Measurements from ENCODE around the gene MOCS2. TPM values are rescaled to one million over a fixed set of nuclear protein-coding genes. Genes with fewer than 3 reads are reported as not detected.

Gene MOCS2
- total RNA-seq, 1 experiment from 2014 or later, result 74.0 TPM

DNA sequence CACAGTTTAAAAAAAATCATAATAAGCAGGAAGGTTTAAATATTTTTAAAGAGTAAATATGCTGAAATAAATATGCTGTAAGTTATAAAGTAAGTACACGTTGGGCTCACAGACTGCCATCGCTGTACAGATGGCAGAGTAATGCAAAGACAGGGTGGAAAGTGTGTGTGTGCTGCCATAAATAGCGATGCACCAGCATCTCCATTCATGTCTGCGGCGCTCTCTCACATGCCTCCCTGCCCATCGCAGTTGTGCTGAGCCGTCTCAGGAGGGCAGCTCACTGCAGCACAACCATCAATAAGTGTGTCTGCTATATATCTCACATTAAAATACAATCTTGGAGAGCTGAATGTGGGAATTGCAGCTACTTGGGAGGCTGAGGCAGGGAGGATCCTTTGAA, 14.3 kb downstream of the MOCS2 start:
- no peak for DNase-seq (ENCODE audit: low read depth)

DNA sequence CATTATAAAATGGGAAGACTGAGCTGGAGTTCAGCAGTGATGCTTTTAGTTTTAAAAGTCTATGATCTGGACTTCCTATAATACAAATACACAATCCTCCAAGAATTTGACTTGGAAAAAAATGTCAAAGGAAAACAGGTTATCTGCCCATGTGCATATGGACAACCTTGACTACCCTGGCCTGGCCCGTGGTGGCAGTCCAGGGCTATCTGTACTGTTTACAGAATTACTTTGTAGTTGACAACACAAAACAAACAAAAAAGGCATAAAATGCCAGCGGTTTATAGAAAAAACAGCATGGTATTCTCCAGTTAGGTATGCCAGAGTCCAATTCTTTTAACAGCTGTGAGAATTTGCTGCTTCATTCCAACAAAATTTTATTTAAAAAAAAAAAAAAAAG, 17.3 kb downstream of the MOCS2 start:
- no peak for DNase-seq (ENCODE audit: low read depth)

DNA sequence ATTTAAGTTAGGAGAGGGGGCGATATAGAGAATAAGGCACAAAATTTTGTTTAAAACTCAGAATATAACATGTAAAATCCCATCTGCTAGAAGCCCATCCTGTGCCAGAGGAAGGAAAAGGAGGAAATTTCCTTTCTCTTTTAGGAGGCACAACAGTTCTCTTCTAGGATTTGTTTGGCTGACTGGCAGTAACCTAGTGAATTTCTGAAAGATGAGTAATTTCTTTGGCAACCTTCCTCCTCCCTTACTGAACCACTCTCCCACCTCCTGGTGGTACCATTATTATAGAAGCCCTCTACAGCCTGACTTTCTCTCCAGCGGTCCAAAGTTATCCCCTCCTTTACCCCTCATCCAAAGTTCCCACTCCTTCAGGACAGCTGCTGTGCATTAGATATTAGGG, 18.3 kb downstream of the MOCS2 start:
- peak; percentile 76 for DNase-seq (ENCODE audit: low read depth)

DNA sequence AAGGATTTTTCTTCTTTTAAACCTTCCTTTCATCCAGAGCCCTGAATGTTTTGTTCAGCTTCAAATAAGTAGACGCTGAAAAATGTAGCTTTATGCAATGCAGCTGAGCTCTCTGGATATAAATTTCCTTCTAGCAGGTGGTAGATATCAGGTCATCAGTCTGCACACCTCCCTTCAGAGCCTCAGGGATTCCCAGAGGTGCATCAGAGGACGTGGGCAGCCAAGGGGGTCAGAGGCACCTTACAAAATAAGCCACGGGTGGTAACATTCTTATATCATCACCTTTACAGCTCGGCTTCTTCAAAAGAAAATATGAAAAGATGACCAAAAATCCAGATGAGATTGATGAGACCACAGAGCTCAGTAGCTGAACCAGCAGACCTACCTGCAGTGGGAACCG, 19.3 kb downstream of the MOCS2 start:
- DNase-seq (ENCODE audit: low read depth), result no peak

DNA sequence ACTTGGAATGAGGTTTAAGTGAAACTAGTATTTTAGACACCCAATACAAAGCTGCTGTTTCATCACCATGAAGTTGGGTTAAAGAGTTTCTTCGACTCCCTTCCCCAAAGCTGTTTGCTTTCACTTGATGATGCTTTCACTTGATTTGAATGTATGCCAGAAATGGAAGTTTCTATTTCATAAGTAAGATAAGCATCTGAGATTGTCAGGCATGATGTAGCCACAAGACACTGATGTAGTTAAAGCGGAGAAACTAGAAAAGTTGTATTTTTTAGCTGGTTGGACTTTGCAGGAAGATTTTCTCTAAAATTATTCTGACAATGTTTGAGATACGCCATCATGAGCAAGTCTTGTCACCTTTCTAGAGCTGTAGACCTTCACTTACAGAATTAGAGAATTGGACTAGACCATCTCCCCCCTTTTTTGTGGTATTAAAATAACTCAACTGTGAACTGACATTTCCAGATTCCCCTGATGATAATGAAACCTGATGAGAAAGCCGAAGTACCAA, 20.0 kb downstream of the MOCS2 start:
- peak; percentile 71 for DNase-seq (ENCODE audit: low read depth)

DNA sequence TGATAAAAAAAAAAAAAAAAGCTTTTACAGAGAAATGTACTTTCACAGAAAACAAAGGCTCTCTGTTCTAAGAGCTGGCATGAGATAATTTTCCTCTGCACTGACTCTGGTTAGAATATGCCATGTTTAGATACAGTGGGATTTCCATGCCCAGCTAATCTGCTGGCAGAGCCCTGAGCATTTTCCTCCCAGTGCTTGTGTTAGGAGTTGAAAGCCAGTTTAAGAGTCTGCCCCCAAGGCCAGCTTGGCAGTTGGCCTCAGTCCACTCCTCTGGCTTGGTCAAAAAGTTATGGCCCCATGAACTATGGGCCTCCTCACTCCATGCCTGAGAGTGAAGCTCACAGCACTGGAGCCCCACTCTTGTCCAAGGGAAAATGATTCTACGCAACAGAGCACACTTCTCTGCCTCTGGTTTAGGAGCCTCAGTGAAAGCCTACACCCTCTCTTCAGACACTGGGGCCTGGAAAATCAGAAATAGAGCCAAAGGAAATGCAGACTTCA, 21.9 kb downstream of the MOCS2 start:
- peak; percentile 58 for DNase-seq (ENCODE audit: low read depth)

DNA sequence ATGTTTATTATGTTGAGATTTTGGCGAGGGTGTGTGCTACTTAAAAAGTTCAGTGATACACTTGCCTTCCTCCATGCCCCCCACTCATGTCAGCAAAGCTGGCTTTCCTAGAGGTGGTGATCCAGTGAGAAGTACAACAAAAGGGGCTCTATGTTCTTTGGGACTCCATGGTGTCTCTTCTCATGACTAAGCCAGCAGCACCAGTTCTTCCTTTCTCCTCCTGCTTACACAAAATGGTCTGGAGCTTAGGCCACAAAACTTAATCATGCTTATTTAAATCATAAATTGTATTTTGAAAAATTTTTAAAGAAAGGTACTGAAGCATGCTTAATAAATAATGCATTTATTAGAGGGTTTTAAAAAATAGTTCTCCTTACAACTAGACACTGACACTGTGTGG, 22.4 kb downstream of the MOCS2 start:
- no peak for DNase-seq (ENCODE audit: low read depth)

DNA sequence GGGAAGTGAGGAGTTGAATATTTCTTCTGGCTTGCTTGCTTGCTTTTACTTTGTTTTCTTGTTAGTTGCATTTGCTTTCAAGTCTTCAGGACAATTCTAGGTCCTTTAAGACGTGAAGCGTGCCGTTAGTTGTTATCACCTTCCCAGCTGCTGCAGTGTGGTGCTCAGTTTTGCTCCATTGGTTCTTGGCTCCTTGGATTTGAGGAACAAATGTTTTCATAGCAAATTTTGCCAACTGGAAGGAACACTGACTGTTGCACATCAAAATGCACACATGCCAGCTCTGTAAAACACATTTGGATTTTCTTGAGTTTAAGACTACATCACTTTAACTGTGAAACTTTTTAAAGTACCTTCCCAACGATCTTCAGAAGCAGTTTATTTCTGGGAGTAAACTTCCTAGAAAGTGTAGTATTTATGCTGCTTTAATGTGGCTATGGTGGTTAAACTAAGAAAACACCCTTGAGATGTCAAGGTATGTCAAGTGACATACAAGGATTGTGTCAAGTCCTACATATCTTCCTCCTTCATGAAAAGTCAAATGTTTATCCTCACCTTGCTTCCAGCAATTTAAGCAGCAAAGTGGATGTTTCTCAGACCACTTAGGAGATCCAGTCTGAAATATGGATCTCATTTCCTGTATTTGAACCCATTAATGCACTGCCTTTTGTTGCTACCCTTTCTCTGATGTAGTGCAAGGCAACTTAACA, 24.9 kb downstream of the MOCS2 start:
- DNase-seq (ENCODE audit: low read depth), result no peak

DNA sequence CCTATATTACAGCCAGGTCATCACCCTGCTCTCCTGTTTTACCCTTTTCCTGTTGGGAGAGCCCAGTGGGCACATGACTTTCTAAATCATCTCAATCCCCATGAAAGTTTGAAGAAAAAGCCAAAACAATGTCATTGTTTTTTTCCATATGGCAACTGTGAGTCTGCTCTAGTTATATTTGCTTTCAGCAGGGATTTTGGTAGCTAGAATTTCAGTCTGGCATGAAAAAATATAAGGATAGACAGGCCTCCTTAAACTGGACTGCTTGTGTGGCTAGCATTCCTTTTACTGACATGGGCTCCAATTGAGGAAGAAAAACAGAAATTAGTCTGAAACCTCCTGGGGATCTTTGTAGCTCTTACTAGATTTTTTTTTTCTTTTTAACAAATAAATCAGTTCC, 25.6 kb downstream of the MOCS2 start:
- no peak for DNase-seq (ENCODE audit: low read depth)

DNA sequence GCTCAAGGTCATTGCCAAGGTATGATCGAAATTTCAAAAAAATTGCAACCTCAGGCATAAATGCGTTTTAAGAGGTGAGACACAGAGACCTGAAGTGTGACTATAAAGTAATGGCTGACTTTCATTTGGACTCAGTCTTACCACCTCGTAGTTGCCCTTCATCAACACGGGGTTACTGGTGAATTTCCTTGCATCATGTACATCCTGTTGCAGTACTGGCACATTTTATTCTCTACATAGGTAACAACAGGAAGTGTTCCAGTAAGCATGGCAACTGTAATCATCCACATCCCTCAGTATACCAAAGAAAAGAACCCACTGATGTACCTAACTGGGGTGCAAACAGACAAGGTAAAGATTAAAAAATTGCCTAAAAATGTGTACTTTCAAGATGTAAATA, 29.3 kb downstream of the MOCS2 start:
- no peak for DNase-seq (ENCODE audit: low read depth)

DNA sequence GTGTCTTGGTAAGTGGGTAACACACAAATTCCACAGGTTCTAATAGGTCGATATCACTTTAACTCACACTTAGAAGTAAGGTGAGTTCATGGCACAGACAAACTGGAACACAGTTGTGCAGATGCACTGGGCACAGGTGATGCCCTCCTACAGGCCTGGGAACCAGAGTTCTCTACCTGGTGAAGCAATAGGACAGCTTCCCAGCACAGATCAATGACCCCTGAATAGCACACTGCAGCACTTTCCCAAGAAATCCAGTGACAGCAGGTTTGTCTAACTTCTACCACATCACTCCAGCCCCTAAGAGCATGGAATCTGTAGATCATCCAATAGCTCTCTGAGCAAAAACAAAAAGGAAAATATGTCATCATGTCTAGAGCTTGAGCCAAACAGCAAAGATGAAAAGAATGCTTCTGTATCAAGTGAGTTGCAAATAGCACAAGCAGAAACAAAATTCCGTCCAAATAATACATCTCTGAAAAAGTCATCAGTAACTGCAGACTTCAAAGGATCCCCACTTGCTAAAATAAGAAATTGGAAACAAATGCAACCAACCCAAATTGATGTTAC, 33.5 kb downstream of the MOCS2 start:
- DNase-seq (ENCODE audit: low read depth), result no peak

DNA sequence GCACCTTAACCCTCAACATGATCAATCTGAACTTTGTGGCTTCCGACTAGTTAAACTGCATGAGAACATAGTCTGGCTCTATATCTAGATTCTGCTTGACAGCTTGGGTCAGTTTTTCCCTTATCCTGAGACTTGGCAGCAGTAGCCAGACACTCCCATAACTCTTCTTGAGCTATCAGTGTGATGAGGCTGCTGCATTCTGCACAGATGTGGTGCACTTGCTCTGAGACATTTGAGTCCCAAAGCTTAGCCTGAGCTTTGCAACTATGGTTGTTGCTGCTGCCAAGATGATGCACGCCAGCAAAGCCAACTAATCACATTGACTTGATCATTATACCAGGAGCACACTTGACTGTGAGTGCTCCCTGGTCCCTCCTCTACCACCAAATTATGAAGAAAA, 36.2 kb downstream of the MOCS2 start:
- no peak for DNase-seq (ENCODE audit: low read depth)

DNA sequence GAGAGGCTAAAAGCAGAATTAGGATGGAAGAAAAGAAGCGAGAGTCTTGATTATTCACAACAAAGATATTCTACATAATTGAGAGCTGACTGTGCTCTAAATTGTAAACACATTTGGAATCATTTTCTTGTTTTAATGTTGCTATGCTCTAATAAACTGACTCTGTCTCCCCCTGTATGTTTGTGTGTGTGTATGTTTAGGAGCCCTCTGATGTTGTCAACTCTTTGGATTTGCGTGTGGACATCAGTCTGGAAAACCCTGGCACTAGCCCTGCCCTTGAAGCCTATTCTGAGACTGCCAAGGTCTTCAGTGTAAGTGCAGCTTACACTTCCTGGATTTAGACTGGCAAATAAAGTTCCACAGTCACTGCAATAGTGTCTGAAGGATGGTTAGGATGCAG, 37.8 kb downstream of the MOCS2 start:
- DNase-seq (ENCODE audit: low read depth), result peak; percentile 16

DNA sequence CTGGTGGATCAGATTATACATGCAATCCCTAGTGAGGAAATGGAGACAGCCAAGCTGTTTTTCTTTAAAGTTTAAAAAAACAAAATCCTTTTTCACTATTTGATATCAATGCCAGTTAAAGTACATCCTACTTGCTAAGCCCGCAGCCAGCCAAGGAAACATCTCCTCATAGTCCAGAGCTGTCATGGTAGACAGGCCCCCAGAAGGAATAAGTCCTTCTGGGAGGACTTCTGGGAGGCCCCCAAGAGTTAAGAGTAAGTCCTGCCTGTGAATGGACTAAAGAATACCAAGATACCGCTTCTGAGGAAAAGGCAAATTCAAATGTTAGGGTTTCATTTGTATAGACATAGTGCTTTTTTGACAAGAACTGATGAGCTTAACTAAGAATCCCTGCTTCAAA, 38.3 kb downstream of the MOCS2 start:
- no peak for DNase-seq (ENCODE audit: low read depth)

DNA sequence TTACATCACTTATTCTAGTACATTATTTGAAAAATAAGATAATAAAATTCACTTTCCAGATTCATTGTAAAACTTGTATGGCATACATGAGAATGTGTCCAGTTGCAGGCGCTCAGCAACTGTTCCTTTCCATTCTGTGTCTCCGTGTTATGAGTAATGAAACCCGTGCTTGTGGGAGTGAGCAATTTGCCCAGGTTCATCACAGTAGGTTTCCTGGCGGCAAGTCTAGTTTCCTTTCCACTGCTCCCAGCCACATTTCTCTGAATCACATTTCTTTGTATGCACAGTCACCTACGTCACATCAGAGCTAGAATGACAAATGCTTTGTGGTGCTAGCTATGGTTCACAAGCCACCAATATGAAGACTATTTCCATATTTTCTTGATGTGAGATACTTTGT, 39.9 kb downstream of the MOCS2 start:
- DNase-seq (ENCODE audit: low read depth), result peak; percentile 29

DNA sequence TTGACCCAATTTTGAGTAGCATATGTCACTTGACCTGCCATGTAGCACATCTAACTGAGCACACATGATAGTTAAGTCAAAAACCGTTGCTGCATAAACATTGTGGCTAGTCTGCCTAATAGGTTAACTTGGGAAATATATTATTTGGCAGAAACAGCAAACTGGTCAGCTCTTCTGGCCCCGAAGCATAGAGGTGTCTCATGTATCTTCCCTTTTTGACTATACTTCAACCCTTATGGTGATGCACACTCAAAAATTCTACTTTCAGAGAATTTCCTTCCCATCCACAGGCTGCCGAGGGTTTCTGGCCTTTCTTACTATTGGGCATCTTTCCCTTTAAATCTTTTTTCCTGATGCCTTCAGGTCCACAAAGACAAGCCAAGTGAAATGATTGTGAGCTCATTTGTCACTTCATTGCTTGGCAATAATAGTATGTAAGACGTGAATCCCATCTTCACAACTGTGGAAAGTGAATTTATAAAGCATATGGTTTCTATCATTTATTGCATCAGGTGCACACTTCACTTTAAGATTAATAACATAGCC, 41.2 kb downstream of the MOCS2 start:
- DNase-seq (ENCODE audit: low read depth), result no peak

DNA sequence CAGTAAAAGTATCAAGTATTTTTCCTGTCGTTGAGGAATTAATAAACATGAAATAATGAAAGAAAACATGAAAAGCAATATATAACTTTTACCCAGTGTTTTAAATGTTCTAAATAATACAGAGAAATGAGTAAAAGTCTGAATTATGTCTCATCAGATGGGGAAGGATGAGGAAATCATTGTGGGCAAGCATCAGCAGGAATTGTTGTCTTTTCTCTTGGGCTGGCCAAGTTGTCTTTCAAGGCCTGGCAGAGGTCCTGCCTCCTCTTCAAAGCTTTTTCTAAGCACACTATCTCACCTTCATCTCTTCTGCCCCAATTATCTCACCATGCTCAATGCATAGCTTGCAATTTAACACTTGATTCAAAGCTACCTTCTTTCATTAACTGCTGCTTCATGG, 41.9 kb downstream of the MOCS2 start:
- DNase-seq (ENCODE audit: low read depth), result no peak

DNA sequence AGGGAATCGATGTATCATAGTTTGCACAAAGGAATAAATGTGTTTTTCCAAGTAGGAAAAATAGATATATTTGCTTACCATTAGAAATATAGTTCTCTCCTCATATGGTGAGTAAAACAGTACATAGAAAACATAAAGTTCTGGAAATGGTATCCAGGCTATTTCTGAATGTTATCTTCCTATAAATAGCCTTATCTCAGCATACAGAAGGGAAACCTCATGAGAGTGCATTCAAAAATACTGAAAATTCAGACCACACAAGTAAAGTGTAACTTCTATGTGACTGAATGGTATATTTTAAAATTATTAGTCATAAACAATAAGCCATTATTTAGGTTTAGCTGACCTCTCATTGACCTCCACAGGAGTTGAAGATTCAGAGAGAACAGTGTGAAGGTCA, 43.5 kb downstream of the MOCS2 start:
- no peak for DNase-seq (ENCODE audit: low read depth)

DNA sequence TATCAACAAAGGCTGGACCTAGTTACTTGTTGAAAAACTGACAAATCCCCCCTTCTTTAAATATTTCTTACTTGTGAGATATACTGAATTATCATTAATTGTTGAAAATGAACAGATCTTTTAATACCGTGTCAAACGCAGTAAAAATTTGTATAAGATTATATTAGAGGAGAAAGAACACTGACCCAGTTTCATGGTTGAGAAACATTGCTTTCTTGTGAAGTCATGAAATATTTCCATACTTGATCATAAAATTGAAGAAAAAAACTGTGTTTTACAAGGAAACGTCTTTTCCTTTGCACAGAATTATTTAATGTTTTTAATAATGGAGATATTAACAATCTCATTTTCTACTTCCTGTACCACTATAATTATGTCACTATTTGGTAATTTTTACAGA, 45.8 kb downstream of the MOCS2 start:
- no peak for DNase-seq (ENCODE audit: low read depth)

DNA sequence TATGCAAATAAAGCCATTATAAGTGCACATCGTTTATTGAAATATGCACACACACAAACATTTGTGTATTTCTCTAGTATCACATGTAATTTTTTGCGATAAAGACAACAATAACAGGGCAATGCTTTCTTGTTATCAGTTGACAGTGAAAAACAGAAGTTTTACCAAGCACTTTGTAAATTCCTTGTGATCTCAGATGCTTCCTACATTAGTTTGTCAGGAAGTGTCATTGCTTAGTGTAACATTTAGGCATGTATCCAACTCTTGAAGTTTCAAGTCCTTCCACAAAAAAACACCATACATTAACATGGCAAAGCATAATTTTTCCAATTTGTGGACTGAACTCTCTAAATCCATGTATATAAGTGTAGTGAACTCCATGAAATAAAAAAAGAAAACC, 46.4 kb downstream of the MOCS2 start:
- DNase-seq (ENCODE audit: low read depth), result no peak

DNA sequence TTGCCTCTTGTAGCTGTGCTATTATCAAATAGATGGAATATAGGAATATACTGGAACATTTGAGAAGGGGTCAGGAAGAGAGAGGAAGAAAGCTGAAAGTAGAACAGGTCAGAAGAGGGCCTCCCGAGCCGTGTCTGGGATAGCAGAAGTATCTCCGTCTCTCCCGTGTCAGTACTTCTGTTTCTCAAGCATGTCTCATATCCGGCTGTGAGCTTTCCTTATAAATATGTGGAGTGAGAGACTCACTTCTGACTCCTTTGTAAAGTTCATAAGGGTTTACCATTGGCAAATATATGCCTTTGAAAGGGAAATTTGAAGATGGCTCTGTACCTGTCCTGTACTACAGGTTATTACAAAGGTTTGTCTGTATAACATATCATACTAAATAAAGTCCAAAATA, 50.3 kb downstream of the MOCS2 start:
- no peak for DNase-seq (ENCODE audit: low read depth)

DNA sequence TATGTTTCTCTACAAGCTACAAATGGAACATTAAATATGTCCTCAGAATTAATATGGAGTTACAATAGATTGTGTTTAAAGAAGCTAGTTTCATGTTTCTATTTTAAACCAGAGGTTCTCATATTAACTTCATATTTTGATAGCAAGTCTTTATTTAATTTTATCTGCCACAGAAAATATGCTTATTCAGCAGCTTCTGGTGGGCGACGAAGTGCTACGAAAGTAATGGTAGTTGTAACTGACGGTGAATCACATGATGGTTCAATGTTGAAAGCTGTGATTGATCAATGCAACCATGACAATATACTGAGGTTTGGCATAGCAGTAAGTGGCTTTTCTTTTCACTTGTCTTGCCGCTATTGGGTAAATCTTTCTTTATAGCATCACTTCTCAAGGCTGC, 54.2 kb downstream of the MOCS2 start:
- no peak for DNase-seq (ENCODE audit: low read depth)

DNA sequence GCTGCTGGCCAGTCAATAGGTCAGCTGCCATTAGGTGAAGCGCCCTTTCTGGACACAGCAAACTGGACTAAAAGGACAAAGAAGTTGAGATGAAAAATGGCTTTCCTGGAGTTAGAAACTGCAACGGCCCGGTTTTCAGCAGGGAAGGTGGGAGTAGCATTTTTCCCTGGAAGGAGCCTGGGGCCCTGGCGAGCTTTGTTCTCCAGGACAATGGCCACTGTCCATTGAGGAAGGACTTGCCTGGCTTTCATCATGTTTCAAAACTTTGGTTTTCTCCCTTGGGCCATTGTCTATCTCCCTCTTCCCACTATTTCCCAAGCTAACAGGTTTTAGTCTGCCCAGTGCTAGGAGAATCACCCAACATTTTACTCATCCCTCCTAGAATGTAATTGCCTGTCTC, 56.2 kb downstream of the MOCS2 start:
- no peak for DNase-seq (ENCODE audit: low read depth)
